Panc1 (cell line): ENCODE results near the gene ZFP36L1. TPM values are rescaled to one million over a fixed set of nuclear protein-coding genes. Genes with fewer than 3 reads are reported as not detected.

ENCODE experiments used
- ATAC-seq: fragments of 200-7000 bp; cut with Tn5 transposase; 2 replicates; pipeline ENCODE4 v1.9.1; 2020; ENCODE audit warnings: mild to moderate bottlenecking, moderate library complexity
- Bru-seq: library from RNA; stranded (reverse); fragments of 400-500 nt; gene quantifications from one replicate; lab custom pipeline; 2021; lab: Mats Ljungman, UMichigan
- BruChase-seq, 2 experiments: library from RNA; stranded (reverse); fragments of 400-500 nt; gene quantifications; one replicate each; lab custom pipeline; 2021; lab: Mats Ljungman, UMichigan
- BruUV-seq: library from RNA; stranded (reverse); fragments of 400-500 nt; replicated peaks from 2 replicates; lab custom pipeline; 2021; lab: Mats Ljungman, UMichigan
- CTCF ChIA-PET: fragments of 300-600 bp; sonication (Branson Sonifier 250); formaldehyde crosslinking; loops from one replicate; lab custom pipeline; 2022; ENCODE audit warnings: antibody characterized with exemption; lab: Charles Lee
- POLR2A ChIA-PET: fragments of 300-600 bp; sonication (Branson Sonifier 250); formaldehyde crosslinking; loops from one replicate; lab custom pipeline; 2022; ENCODE audit warnings: antibody characterized with exemption; lab: Charles Lee
- DNase-seq: peaks from one replicate; pipeline ENCODE4 v3.0.0-alpha.2; 2010; ENCODE audit warnings: low read depth, low spot score
- H3K27ac ChIP-seq: 2 replicates; pipeline ENCODE4 v1.5.1; 2011; ENCODE audit warnings: mild to moderate bottlenecking, low read length, inconsistent platforms
- H3K27me3 ChIP-seq: fragments of 200-500 bp; sonication (Bioruptor generic); 2 replicates; pipeline ENCODE4 v1.6.0; 2014; ENCODE audit warnings: low read length, inconsistent platforms; ENCODE audit not compliant: control insufficient read depth, insufficient read depth
- H3K36me3 ChIP-seq: fragments of 200-500 bp; sonication (Bioruptor generic); 2 replicates; pipeline ENCODE4 v1.5.1; 2014; ENCODE audit warnings: inconsistent platforms, mild to moderate bottlenecking, low read length, moderate library complexity; ENCODE audit not compliant: control insufficient read depth, insufficient read depth
- H3K4me1 ChIP-seq: 2 replicates; pipeline ENCODE4 v1.5.1; 2011; ENCODE audit warnings: inconsistent platforms, mild to moderate bottlenecking, low read length, moderate library complexity; ENCODE audit not compliant: control insufficient read depth, insufficient read depth
- H3K4me3 ChIP-seq, 2 experiments: 2 replicates each; pipeline ENCODE4 v1.5.1; 2011 to 2012; ENCODE audit warnings: low read depth in 2 of 2, low read length in 2 of 2, mild to moderate bottlenecking in 2 of 2, inconsistent platforms in 1 of 2, moderate library complexity in 1 of 2
- H3K9me3 ChIP-seq: fragments of 200-500 bp; sonication (Bioruptor generic); 2 replicates; pipeline ENCODE4 v1.5.1; 2014; ENCODE audit warnings: low read depth, mild to moderate bottlenecking, inconsistent platforms, low read length, moderate library complexity; ENCODE audit not compliant: control insufficient read depth, insufficient read depth
- POLR2AphosphoS5 ChIP-seq: IDR thresholded peaks from 2 replicates; pipeline ENCODE4 v1.6.1; 2012; ENCODE audit warnings: mild to moderate bottlenecking, low read depth, low read length, moderate library complexity
- SIN3A ChIP-seq: IDR thresholded peaks from 2 replicates; pipeline ENCODE4 v1.6.1; 2012; ENCODE audit warnings: low read depth, mild to moderate bottlenecking, low read length, moderate library complexity, borderline replicate concordance; ENCODE audit not compliant: insufficient read depth
- TCF7L2 ChIP-seq: IDR thresholded peaks from 2 replicates; pipeline ENCODE4 v1.6.1; 2011; ENCODE audit warnings: mild to moderate bottlenecking, low read depth, low read length, inconsistent platforms
- in situ Hi-C: cut with HindIII; loops from 2 replicates; pipeline ENCODE4 v1.10.0; 2016; ENCODE audit warnings: low sequenced_read_pairs, low pct_unique_long_range_greater_than_20kb
- intact Hi-C: fragments of 100-400 bp; cut with micrococcal nuclease; formaldehyde crosslinking; loops from one replicate; pipeline ENCODE4 v1.10.0; 2022; ENCODE audit not compliant: unreplicated experiment
- long read RNA-seq: library from polyadenylated mRNA; unstranded; transcript quantifications from one replicate; pipeline ENCODE4 v2.0.0, GENCODE V29; 2021; ENCODE audit not compliant: unreplicated experiment
- polyA plus RNA-seq: library from polyadenylated mRNA; unstranded; fragments of >200 nt; gene quantifications from one replicate; pipeline ENCODE4 v1.2.1, GENCODE V29; 2012; ENCODE audit warnings: missing spikeins; ENCODE audit not compliant: insufficient read length
- total RNA-seq: library from RNA; stranded (reverse); gene quantifications from one replicate; pipeline ENCODE4 v1.2.1, GENCODE V29; 2021; ENCODE audit not compliant: unreplicated experiment
- TF ChIP-seq, protein P1 (sequence below), 2 experiments: IDR thresholded peaks; 2 replicates each; pipeline ENCODE4 v1.6.1; 2011 to 2012; ENCODE audit warnings: low read depth in 2 of 2, control low read depth in 1 of 2, low read length in 1 of 2, mild to moderate bottlenecking in 1 of 2, moderate library complexity in 1 of 2; ENCODE audit not compliant: insufficient read depth in 1 of 2
- TF ChIP-seq, protein P2 (sequence below): fragments of 450-650 bp; IDR thresholded peaks from 2 replicates; pipeline ENCODE4 v1.5.1; 2017; ENCODE audit warnings: mild to moderate bottlenecking

ZFP36L1 gene, protein sequence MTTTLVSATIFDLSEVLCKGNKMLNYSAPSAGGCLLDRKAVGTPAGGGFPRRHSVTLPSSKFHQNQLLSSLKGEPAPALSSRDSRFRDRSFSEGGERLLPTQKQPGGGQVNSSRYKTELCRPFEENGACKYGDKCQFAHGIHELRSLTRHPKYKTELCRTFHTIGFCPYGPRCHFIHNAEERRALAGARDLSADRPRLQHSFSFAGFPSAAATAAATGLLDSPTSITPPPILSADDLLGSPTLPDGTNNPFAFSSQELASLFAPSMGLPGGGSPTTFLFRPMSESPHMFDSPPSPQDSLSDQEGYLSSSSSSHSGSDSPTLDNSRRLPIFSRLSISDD
- total RNA-seq, result 84.9 TPM
- polyA plus RNA-seq, result 126 TPM
- percentile 99 among the genes with signal in this experiment for Bru-seq, nascent RNA
- BruChase-seq, experiment 1, labeled RNA remaining after a 2-hour chase, result percentile 97 among the genes with signal in this experiment
- BruChase-seq, experiment 2, labeled RNA remaining after a 6-hour chase, result percentile 85 among the genes with signal in this experiment
- long read RNA-seq, transcript ZFP36L1-202 (2 exons, 3,190 nt), result major isoform, 12 of 35 reads
- long read RNA-seq, partial matches to known transcripts, result 1 of 35 reads
- long read RNA-seq, other reads (novel, unspliced or antisense), result 22 of 35 reads

DNA sequence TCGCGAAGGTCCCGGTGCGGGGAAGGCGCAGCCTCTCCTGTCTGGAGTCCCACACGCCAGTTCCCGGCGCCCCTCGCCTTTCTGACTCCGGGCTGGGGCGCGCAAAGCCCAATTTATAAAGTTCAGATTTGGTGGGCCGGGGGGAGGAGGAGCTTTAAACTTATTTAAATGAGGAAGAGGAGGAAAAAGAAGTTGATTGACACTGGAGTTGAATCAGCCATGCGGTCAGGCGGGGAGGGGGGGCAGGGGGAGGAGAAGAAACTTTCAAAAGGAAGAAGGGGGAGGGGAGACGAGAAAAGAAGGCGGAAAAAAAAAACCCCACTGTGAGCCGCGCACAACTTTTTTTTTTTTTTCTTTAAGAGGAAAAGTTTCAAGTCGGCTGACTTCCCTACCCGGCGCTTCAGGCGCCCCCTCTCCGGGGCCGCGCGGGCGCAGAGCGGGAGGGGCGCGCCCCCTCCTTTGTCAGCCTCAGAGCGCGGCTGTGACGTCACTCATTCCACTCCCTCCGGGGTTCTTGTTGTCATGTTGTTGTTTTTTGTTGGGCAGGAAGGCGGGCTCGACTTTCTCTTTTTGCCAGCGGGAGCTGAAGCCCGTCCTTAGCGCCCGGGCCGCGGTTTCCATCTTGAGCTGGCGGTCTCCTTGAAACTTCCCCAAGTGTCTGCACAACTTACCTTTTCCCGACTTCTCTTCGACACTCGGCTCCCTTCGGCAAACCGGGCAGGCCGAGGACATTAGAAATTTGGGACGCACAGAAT lies at the start of gene ZFP36L1:
Gene ZFP36L1 (minus strand): TSS at position 89 of the 755 bp plus-strand sequence. CDS start 129 bp downstream, outside the sequence.
- in situ Hi-C loops, result no loop called here
- peaks cover 21% of the 10 kb centered on the region for H3K36me3 ChIP-seq
- ChIA-PET POLR2A (interaction anchor here (0.6 to 1.3 kb wide), 6 partner anchors 21 to 1081 kb away, joined by 5 to 25 read pairs (median 8); no protein-coding TSS in a partner anchor), CTCF (no interaction called here)
- no TSS peak for BruUV-seq
- DNase-seq (no peak), ATAC-seq (peak; percentile 58)
- intact Hi-C loops, result no loop called here
- H3K9me3 ChIP-seq, result no peaks in the 10 kb centered on the region
- peak within 1 kb of the TSS; percentile 84 to 95 for H3K4me3 ChIP-seq
- TF ChIP-seq TCF7L2 (0 out of 2 replicates have a peak, but pooled peaks have one; percentile 42), SIN3A (peak; percentile 74; the same call in 1 of the 2 replicates), POLR2AphosphoS5 (peak; percentile 98)
- TF ChIP-seq, protein P1, sequence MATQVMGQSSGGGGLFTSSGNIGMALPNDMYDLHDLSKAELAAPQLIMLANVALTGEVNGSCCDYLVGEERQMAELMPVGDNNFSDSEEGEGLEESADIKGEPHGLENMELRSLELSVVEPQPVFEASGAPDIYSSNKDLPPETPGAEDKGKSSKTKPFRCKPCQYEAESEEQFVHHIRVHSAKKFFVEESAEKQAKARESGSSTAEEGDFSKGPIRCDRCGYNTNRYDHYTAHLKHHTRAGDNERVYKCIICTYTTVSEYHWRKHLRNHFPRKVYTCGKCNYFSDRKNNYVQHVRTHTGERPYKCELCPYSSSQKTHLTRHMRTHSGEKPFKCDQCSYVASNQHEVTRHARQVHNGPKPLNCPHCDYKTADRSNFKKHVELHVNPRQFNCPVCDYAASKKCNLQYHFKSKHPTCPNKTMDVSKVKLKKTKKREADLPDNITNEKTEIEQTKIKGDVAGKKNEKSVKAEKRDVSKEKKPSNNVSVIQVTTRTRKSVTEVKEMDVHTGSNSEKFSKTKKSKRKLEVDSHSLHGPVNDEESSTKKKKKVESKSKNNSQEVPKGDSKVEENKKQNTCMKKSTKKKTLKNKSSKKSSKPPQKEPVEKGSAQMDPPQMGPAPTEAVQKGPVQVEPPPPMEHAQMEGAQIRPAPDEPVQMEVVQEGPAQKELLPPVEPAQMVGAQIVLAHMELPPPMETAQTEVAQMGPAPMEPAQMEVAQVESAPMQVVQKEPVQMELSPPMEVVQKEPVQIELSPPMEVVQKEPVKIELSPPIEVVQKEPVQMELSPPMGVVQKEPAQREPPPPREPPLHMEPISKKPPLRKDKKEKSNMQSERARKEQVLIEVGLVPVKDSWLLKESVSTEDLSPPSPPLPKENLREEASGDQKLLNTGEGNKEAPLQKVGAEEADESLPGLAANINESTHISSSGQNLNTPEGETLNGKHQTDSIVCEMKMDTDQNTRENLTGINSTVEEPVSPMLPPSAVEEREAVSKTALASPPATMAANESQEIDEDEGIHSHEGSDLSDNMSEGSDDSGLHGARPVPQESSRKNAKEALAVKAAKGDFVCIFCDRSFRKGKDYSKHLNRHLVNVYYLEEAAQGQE (IDR thresholded peaks at IDR 0.05; ENCODE audit: insufficient read depth in 1 of 2, low read depth in 2 of 2, low read length in 1 of 2), result no peak
- TF ChIP-seq, protein P2, sequence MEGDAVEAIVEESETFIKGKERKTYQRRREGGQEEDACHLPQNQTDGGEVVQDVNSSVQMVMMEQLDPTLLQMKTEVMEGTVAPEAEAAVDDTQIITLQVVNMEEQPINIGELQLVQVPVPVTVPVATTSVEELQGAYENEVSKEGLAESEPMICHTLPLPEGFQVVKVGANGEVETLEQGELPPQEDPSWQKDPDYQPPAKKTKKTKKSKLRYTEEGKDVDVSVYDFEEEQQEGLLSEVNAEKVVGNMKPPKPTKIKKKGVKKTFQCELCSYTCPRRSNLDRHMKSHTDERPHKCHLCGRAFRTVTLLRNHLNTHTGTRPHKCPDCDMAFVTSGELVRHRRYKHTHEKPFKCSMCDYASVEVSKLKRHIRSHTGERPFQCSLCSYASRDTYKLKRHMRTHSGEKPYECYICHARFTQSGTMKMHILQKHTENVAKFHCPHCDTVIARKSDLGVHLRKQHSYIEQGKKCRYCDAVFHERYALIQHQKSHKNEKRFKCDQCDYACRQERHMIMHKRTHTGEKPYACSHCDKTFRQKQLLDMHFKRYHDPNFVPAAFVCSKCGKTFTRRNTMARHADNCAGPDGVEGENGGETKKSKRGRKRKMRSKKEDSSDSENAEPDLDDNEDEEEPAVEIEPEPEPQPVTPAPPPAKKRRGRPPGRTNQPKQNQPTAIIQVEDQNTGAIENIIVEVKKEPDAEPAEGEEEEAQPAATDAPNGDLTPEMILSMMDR, result no peak
- H3K27ac ChIP-seq, result peak within 1 kb of the TSS; percentile 98
- no peaks in the 10 kb centered on the region for H3K27me3 ChIP-seq
- peaks cover 21% of the 10 kb centered on the region for H3K4me1 ChIP-seq

DNA sequence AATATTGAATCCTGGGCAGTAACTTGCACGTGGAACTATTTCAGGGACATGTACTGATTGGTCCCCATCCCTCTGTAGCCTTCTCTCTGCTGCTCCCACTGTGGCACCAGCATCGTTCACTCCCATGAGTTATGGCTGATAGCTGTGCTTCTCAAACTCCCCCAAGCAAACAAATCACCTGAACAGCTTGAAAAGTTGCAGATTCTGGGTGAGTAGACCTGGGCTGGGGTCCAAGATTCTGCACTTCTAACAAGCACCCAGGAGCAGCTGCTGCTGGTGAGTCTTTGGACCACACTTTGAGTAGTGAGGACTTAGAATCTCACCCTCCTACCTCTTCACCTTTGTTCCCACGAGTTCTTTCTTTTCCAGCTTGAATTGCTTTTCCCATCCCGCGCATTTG lies 49.4 kb upstream of the ZFP36L1 start:
- DNase-seq, result no peak
- H3K36me3 ChIP-seq, result no peaks in the 10 kb centered on the region
- POLR2A ChIA-PET, result no interaction called here
- H3K27ac ChIP-seq, result no peak overlapping the region
- no peak for ATAC-seq
- H3K27me3 ChIP-seq, result no peaks in the 10 kb centered on the region
- TF ChIP-seq SIN3A (no peak), POLR2AphosphoS5 (no peak), TCF7L2 (no peak)
- TF ChIP-seq, protein P1 (IDR thresholded peaks at IDR 0.05; ENCODE audit: insufficient read depth in 1 of 2, low read depth in 2 of 2, low read length in 1 of 2), result no peak
- TF ChIP-seq, protein P2, result no peak
- no TSS peak for BruUV-seq
- H3K9me3 ChIP-seq, result no peaks in the 10 kb centered on the region
- H3K4me1 ChIP-seq, result no peaks in the 10 kb centered on the region
- in situ Hi-C loops (no loop called here), intact Hi-C loops (loop anchor here (10.0 kb wide), 1 partner anchor 1007 kb away; no protein-coding TSS in a partner anchor)
- CTCF ChIA-PET, result no interaction called here
- no peak overlapping the region for H3K4me3 ChIP-seq
